CD4-positive, alpha-beta T cell treated with Interleukin-17A for 1 hour (primary cell): ENCODE measurements around the gene RPRD2.
"Not testable (repeated sequence)": the region's sequence is repeated elsewhere in the genome, so short reads cannot be mapped to it uniquely, and the experiment has no call there.

ENCODE experiments used
- DNase-seq: peaks from one replicate; pipeline ENCODE4 v3.0.0-alpha.2; 2020

The RPRD2 gene

GRCh38 chr1:150363426-150364230 lies at the start of gene RPRD2:
Gene RPRD2, plus strand, starts transcription at chr1:150364147. Its CDS starts 568 bp downstream, at chr1:150364715.
- DNase-seq: peak; percentile 100

DNA sequence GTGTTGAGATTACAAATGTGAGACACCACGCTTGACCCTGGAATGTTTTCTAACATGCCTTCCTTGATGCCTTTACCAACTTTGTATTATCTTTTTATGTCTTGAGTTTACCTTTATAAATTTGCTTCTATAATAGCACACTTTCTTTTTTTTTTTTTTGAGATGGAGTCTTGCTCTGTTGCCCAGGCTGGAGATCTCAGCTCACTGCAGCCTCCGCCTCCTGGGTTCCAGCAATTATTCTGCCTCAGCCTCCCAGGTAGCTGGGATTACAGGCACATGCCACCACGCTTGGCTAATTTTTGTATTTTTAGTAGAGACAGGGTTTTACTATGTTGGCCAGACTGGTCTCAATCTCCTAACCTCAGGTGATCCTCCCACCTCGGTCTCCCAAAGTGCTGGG lies 49.3 kb upstream of the RPRD2 start:
- not testable (repeated sequence) for DNase-seq

DNA sequence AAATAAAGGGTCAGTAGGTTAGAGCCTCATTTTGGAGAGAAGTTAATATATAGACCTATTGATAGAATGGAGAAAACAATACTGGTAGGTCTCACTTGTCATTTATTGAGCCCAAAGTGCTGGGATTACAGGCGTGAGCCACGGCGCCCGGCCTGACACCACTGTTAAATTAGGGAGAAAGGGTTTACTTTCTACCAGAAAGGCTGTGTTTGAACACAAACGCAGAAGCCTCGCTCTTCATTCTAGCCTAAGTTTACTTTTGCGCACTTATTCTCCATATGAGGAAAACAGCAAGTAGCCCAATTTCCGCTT lies 43.3 kb upstream of the RPRD2 start:
- peak; percentile 6 for DNase-seq

DNA sequence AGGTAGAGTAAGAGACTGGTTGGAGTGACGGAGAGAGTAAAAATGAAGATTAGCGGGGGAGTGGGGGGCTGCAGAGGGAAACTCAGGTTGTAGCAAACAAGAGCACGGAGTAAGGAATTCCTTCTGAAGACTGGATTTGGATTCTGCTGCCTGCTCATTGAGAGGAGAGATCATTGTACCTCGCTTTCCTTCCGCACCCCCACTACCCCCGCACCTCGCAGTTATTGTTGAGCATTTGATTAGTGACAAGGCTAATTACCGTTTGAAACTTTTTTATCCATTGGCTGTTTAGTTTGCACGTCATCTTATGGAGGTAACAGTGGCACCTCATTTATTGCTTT lies 42.2 kb upstream of the RPRD2 start:
- DNase-seq: peak; percentile 32

GRCh38 chr1:150322310-150322709 lies 41.6 kb upstream of the RPRD2 start:
- peak; percentile 9 for DNase-seq

- DNase-seq: no peak
These were observed 31.2 kb upstream of the RPRD2 start for GRCh38 chr1:150332651-150333290.

DNA sequence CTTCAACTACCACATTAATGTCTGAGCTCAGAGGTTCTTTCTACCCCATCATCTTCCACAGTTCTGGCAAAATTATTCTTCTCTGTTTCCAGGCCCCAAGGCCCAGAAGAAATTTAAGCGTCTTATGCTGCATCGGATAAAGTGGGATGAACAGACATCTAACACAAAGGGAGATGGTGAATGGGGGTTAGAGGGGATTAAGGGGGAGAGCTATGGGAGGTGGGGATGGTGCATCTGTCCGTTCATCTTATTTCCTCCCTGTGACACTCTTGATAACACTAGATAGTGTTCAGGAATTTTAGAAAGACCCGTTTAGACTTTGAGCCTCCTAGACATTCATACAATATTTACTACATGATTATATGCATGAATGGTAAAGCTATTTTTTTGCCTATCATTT lies 17.6 kb upstream of the RPRD2 start:
- DNase-seq: no peak

- no peak for DNase-seq
These were observed 11.1 kb upstream of the RPRD2 start for GRCh38 chr1:150352866-150353265.

- DNase-seq: peak; percentile 51
These were observed 1.1 kb upstream of the RPRD2 start for GRCh38 chr1:150362721-150363425.

DNA sequence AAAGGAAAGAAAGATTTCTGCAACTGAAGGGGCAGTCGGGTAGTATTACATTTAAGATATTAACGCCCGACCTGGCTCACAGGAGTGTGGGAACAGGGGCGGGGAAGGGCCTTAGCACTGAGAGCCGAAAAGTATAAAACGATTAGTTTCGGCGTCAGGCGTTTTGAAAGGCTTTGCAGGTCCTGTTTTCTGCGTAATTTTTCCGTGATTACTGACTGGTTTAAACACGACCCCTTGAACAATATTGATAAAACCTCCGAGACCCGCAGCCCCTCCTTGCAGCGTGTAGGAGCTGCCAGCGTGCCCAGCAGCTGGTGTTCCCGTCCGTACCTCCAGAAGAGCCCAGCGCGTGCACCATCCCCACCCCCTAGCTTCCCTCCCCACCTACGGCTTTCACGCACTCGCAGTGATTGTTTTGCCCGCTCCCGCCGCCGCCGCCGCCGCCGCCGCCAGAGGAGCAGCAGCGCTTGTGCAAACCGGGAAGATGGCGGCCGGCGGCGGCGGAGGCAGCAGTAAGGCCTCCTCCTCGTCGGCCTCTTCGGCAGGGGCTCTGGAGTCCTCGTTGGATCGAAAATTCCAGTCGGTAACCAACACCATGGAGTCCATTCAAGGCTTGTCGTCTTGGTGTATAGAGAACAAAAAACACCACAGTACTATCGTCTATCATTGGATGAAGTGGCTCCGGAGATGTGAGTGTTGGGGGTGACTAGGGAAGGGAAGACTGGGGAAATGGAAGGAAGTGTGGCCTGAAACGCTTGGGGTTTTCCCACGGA lies 470 bp downstream of the RPRD2 start:
- DNase-seq: peak; percentile 83

DNA sequence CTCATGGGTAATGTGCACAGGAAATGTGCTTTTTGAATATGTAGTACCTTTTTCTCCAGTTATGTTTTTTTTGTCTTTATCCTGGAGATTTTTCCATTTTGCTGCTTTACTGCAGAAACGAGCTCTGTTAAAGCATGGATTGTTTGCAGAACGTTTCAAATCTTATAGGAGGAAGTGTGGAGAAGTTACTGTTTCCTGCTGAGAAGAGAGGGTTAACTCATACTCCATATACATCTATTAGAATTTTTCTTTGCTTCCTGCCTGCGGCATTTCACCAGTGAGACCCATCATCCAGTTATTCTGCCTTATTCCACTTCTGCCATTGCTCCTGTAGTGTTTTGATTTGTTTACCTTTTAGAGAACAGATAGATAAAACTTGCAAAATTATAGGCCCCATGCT lies 2.0 kb downstream of the RPRD2 start:
- DNase-seq: peak; percentile 34

- peak; percentile 13 for DNase-seq
These were observed 2.7 kb downstream of the RPRD2 start for GRCh38 chr1:150366416-150367296.

GRCh38 chr1:150371110-150371509 lies 7.2 kb downstream of the RPRD2 start:
- DNase-seq: no peak

DNA sequence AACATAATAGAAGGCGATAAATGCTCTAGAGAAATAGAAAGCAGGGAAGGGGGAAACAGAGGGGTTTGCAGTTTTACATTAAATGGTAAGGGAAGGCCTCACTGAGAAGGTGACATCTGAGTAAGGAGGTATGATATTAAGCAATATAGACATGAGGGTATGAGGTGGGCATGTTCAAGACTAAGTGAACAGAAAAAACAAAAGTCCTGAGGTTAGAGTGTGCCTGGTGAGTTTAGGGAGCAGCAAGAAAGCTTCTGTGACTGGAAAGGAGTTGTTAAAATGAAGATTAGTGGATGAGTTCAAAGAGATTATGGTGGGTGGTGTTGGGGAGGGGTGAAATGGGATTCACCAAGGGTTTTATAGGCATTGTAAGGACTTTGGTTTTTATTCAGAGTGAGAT lies 8.6 kb downstream of the RPRD2 start:
- no peak for DNase-seq

DNA sequence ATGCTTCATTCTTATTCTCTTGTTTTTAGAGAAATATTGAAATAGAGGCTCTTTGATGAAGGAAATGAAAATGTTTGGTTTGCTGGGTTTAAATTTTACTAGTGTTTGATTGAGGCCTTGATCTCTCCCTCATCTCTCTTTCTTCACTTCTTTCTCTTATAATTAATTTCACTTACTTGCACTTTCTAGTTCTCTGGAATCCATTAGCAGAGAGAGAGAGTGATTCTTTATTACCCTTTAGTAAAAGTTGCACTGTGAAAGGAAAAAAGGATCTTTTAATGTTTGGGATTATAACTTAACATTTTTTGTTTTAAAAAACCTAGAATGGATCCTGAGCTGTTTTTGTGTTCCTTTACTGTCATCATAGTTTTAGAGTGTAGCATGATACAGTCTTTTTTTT lies 12.2 kb downstream of the RPRD2 start:
- no peak for DNase-seq

GRCh38 chr1:150383631-150384324 lies 19.8 kb downstream of the RPRD2 start:
- no peak for DNase-seq

GRCh38 chr1:150385537-150386445 lies 21.8 kb downstream of the RPRD2 start:
- DNase-seq: no peak

DNA sequence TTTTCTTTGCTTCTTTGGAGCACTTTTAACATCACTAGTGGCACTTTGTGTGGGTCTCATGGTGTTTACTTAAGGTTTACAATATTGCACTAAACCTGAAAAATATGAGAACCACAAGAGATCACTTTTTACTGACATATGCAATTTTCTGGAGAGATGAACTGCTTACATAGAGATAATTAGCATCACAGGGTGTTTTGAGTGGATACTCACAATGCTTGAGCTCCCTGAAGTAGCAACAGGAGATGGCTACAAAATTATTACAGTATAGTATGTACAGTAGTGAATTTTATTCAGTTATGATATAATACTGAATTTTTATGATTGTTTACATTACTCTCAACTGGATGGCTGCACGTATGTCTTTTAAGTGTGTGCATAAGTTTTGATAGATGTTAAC lies 22.6 kb downstream of the RPRD2 start:
- DNase-seq: no peak

- DNase-seq: no peak
These were observed 23.3 kb downstream of the RPRD2 start for GRCh38 chr1:150387200-150387599.

GRCh38 chr1:150388241-150388640 lies 24.3 kb downstream of the RPRD2 start:
- no peak for DNase-seq

- DNase-seq: no peak
These were observed 25.7 kb downstream of the RPRD2 start for GRCh38 chr1:150389650-150390049.
